22Rv1 (cell line): ENCODE measurements around the gene OR1J2.
A peak's percentile ranks its signal among the peaks of the same experiment; 100 is the strongest.

ENCODE experiments used
- CTCF ChIP-seq: fragments of 450-650 bp; IDR thresholded peaks from 2 replicates; pipeline ENCODE4 v1.5.1; 2017; ENCODE audit warnings: mild to moderate bottlenecking
- ZFX ChIP-seq: fragments of 450-650 bp; IDR thresholded peaks from 2 replicates; pipeline ENCODE4 v1.6.1; 2017; ENCODE audit warnings: antibody characterized with exemption, borderline replicate concordance

DNA sequence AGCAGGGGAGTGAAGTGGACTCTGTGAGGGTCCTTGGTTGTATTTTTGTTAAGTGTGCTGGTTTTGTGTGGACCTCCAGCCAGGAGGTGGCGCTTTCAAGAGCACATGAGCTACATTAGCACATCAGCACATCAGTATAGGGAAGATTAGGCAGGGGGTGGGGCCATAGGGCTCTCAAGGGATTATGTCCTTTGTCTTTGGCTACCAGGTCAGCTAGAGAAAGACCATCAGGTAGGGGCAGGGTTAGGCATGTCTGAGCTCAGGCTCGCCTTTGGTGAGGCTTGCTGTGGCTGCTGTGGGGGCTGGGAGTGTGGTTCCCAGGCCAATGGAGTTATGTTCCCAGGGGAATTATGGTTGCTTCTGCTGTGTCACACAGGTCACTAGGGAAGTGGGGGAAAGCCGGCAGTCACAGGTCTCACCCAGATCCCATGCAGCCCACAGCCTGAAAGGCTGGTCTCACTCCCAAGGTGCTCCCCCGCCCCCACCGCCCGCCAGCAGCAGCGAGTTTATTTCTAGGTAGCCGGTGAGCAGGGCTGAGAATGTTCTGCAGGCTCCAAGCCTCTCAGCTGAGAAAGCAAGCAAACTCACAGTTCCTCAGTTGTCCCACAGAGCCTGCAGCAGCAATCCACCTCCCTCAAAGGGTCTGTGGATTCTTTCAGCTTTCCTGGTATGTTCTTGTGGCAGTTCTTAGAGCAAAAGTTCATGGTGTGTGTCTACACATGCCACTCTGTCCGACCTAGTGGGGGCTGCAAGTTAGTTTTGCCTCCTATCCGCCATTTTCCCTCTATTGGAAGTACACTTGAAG lies 46.6 kb upstream of the OR1J2 start:
- TF ChIP-seq CTCF (peak; percentile 76), ZFX (no peak)
